HG03139 (cell line): Measurements from ENCODE around the gene VTI1A.
"Not testable (repeated sequence)": the region's sequence is repeated elsewhere in the genome, so short reads cannot be mapped to it uniquely, and the experiment has no call there.

Experiments
- ATAC-seq: cut with Tn5 transposase; IDR thresholded peaks from one replicate; pipeline ENCODE4 v1.9.1; 2021; ENCODE audit not compliant: unreplicated experiment

Gene VTI1A

DNA sequence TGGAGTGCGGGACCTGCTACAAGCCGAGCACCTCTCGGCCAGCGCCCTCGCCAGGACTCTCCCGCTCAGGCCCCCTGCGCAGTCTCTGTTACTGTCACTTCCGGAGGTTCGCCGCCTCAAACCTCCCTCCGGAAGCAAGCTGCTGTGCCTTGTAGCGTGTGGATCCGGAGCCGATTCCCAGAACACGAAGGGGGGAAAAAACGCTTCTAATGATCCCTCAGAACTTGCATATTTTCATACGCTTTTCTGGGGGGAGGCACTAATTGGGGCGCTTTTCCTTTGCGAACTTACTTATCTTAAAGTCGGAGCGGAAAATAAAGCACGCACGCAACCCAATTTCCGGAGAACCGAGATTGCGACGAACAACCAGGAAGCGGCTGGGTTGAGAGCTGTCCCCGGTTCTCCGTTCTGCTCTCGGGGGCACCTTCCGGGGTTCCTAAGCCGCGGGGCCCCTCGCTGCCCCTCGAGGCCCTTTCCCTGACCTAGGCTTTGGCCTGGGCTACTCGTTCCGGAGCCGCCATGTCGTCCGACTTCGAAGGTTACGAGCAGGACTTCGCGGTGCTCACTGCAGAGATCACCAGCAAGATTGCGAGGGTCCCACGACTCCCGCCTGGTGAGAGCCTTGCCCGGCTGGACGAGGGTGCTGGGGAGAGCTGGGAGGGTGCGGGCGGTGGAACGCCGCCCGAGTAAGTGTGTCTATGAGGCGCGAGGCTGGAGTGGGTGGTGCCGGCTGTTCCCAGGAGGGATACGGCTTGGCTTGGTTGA lies at the start of gene VTI1A, which contains the start of gene ZDHHC6:
Gene VTI1A, plus strand, starts transcription at position 361 of the 765 bp plus-strand sequence. Its CDS starts 159 bp downstream, at position 520.
Gene ZDHHC6, minus strand, starts transcription at position 60 of the 765 bp plus-strand sequence. CDS start 1,478 bp downstream, outside the sequence.
- ATAC-seq = peak; percentile 88

DNA sequence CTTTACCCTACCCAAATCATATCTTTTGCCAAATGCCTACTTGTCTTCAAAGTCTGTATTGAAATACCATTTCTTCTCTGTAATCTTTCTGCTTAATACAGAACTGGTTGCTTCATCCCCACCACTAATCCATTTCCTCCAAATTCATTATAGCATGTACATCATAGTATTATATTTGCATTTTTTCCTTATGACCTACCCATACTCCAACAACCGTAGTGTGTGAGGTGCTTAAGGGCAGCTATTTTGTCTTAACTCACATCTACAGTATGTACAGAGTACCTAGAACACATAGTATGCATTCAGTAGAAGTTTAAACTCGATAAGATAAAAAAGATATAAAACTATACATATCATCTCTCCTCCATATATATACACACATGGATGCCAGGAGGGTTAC lies 49.4 kb upstream of the VTI1A start:
- no peak for ATAC-seq

DNA sequence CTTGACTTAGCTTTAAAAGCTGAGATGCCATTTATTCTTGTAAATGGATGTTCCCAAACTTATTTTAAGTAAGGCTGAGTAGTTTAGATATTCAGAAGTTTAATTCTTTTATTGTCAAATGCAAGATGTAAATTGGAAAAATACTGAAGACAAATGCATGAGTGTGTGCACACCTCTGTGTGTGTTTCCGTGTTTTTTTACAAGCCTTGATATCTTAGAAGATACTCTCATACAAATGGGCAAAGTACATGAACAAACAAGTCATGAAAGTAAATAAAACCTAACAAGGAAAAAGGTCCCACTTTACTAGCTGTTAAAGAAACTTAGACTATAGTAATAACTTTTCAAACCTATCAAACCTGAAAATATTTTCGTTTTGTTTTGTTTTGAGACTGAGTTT lies 44.1 kb upstream of the VTI1A start:
- ATAC-seq = no peak

DNA sequence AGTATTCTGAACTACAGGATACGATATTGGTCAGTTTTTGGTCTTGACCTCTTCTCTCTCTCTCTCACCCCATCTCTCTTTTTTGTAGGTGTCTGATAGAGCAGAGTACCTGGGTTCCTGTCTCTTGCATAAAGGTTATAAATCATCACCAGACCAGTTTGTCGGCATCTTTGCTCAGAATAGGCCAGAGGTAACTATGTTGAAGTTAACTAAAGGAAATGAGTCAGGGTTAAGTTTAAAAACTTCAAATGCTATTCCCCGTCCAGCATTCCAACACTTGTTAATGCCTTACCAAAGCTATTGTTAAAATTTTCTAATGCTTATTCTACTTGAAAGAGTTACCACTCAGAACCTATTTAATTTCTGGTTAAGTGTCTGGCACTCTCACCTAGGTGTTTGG lies 42.4 kb upstream of the VTI1A start:
- no peak for ATAC-seq

- not testable (repeated sequence) for ATAC-seq
These were observed 40.2 kb upstream of the VTI1A start for GRCh38 chr10:112406806-112407205.

DNA sequence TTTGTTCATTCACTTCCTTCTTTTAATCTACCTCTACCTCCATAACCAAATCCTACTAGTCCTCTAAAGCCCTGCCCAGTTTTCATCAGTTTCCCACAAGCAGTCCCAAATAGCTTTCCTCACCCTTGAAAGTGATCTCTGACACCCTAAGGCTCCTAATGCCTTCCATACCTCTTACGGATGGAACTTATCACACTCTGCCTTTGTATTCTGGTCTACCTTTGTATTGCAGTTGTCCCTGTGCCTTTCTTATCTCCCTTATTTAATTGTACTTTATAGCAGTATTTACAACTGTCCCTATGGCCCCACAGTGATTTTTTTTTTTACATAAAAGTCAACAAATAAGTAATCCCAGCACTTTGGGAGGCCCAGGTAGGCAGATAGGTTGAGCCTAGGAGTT lies 39.3 kb upstream of the VTI1A start:
- ATAC-seq = no peak

DNA sequence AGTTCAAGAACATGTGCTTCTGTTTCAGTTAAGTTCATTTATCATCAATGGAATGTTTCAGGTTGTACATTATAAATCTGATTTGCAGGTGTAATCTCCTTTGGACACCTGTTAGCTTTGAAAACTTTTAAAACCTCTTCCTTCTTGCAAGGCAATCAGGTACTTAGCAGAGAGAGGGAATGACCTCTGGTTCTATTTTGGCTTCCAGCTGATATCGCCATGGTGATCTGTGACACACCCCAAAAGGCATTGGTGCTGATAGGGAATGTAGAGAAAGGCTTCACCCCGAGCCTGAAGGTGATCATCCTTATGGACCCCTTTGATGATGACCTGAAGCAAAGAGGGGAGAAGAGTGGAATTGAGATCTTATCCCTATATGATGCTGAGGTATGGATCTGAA lies 37.7 kb upstream of the VTI1A start:
- no peak for ATAC-seq

GRCh38 chr10:112409755-112410154 lies 37.3 kb upstream of the VTI1A start:
- no peak for ATAC-seq

- ATAC-seq = no peak
These were observed 34.3 kb upstream of the VTI1A start for GRCh38 chr10:112412696-112413095.

GRCh38 chr10:112421731-112422130 lies 25.3 kb upstream of the VTI1A start:
- ATAC-seq = no peak

DNA sequence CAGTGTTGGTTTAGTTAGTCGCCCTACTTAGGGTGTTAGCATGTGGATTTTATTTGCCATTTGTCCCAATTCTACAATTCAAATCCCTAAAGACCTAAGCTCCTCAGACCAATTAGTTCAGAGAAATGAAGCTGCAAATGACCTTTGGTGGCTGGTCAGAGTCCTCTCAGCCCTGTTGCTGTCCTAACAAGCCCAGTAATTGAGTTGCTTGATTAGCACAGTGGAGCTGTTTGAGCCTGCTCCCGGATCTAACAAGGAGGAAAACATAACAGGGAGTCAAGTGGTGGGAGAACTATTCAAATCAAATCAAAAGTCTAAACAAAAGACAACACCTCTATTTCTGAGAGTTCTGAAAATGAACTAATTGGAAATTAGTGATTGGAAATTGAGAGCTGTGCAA lies 22.4 kb upstream of the VTI1A start:
- ATAC-seq = no peak

GRCh38 chr10:112426111-112426510 lies 20.9 kb upstream of the VTI1A start:
- ATAC-seq = no peak

GRCh38 chr10:112429147-112429546 lies 17.9 kb upstream of the VTI1A start:
- ATAC-seq = no peak

DNA sequence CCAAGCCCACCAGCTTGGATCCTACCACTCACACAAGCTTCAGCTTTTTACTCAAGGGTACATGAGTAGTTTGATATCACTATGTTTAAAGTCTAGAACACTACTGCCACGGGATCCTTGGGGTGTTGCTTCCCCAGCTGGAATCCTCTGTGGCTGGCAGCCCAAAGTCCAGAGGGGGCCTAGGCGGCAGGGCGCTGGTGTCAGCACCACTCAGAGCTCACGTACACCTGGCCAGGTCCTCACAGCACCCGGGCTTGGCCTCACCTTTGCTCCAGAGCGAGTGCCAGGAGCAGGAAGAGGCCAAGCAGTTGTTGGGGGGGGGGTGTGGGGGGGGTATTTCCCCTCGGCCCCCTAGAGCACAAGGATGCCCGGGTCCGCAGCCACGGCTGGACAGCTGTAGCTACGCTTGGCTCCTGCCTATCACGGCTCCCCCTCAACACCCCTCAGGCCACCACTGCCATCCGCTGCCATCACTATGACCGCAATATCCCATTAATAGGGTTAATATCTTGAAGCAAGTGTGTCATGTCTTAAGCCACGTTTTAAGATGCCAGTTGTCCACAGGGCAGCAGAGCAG lies 17.3 kb upstream of the VTI1A start:
- ATAC-seq = no peak

GRCh38 chr10:112433136-112433535 lies 13.9 kb upstream of the VTI1A start:
- ATAC-seq = no peak

- ATAC-seq = no peak
These were observed 11.9 kb upstream of the VTI1A start for GRCh38 chr10:112434988-112435619.

DNA sequence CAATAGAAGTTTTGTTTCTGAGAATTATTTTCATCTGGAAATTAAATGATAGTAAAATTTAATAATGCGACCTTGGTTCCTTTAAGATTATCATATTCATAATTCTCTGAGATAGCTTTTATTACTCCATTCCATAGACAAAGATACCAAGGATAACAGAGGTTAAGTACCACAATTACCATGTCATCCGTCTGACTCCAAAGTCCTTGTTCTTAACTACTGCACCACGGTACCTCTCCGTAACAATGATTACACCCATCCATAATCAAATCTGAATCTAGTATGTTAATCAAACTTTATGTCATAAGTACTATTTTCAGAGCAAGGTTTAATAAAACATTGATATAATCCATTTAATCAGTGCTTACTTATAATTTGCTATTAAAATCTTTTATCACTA lies 8.7 kb upstream of the VTI1A start:
- ATAC-seq = no peak

DNA sequence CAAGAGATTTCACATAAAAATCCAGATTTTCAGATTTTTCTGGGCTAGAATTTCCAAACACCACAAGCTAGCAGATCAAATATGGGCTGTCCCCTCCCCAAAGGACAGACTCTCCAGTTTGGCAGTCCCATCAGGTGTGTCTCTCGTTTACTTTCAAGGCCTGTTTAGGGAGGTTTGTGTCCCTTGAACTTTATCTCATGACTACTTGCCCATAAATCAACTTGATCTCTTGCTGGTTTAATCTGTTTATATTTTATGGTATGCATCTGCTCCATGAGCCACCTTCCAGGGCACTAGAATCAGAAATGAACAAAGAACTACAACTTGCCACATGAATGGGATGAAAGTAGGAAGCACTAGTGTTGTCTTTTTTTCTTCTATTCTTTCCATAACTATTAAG lies 5.5 kb upstream of the VTI1A start:
- no peak for ATAC-seq

DNA sequence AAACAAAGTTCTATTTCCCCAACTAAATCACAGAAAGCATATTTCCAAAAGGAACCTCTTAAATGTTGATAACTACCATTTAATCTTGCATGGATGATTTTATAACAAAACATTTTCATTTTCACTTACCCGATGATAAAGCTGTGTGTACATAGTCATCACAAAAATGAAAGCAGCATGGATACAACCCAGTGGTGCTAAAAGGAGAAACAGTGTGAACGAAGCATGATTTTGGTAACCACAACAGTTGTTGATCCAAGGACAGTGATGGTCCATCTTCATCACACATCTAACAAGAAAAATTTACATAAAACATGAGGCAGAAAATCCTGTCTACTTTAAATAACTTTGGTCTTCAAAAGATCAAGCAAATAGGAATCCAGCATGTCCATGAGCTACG lies 5.0 kb upstream of the VTI1A start:
- ATAC-seq = no peak

GRCh38 chr10:112446055-112446854 lies 760 bp upstream of the VTI1A start:
- ATAC-seq = no peak

GRCh38 chr10:112447620-112447928 lies 559 bp downstream of the VTI1A start:
- no peak for ATAC-seq

- no peak for ATAC-seq
These were observed 1.9 kb downstream of the VTI1A start for GRCh38 chr10:112448888-112449287.
